HAP-1 (cell line): ENCODE measurements around the gene MCL1.
A peak's percentile ranks its signal among the peaks of the same experiment; 100 is the strongest.
"Not testable (repeated sequence)": the region's sequence is repeated elsewhere in the genome, so short reads cannot be mapped to it uniquely, and the experiment has no call there.

Experiments used
- DNase-seq, 2 experiments: peaks; one replicate each; pipeline ENCODE4 v3.0.0-alpha.2; 2016 to 2020; ENCODE audit warnings: low spot score in 2 of 2
- H3K27me3 ChIP-seq: fragments of 250-450 bp; sonication (Bioruptor Pico); 2 replicates; pipeline ENCODE4 v1.5.1; 2020; ENCODE audit warnings: low read depth, mild to moderate bottlenecking, moderate library complexity
- H3K36me3 ChIP-seq: fragments of 250-450 bp; sonication (Bioruptor Pico); replicated peaks from 2 replicates; pipeline ENCODE4 v1.5.1; 2020; ENCODE audit warnings: mild to moderate bottlenecking
- H3K4me1 ChIP-seq: fragments of 250-450 bp; sonication (Bioruptor Pico); 2 replicates; pipeline ENCODE4 v1.5.1; 2020; ENCODE audit warnings: mild to moderate bottlenecking
- H3K4me3 ChIP-seq: fragments of 250-450 bp; sonication (Bioruptor Pico); 2 replicates; pipeline ENCODE4 v1.5.1; 2020; ENCODE audit warnings: mild to moderate bottlenecking, moderate library complexity
- H3K9me3 ChIP-seq: fragments of 250-450 bp; sonication (Bioruptor Pico); 2 replicates; pipeline ENCODE4 v1.5.1; 2020; ENCODE audit warnings: mild to moderate bottlenecking, moderate library complexity
- in situ Hi-C: fragments of 300-500 bp; cut with MboI; formaldehyde crosslinking; loops from 3 replicates; pipeline ENCODE4 v1.14.3; 2020; ENCODE audit warnings: low sequenced_read_pairs, inconsistent platforms, mixed read lengths

The MCL1 gene

GRCh38 chr1:150581962-150582361 lies 2.6 kb upstream of the MCL1 start:
- H3K9me3 ChIP-seq, DNase-seq, H3K4me1 ChIP-seq, H3K27me3 ChIP-seq, H3K4me3 ChIP-seq, in situ Hi-C loops: not testable (repeated sequence)
- peaks cover 21% of the 10 kb centered on the region for H3K36me3 ChIP-seq

DNA sequence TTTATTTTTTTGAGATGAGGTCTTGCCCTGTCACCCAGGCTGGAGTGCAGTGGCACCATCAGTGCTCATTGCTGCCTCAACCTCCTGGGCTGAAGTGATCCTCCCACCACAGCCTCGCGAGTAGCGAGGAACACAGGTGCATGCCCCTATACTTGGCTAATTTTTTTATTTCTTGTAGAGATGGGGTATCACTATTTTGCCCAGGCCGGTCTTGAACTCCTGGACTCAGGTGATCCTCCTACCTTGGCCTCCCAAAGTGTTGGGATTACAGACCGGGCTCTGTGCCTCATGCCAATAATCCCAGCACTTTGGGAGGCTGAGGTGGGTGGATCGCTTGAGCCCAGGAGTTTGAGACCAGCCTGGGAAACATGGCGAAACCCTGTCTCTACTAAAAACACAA lies 2.0 kb upstream of the MCL1 start:
- H3K9me3 ChIP-seq, H3K27me3 ChIP-seq, DNase-seq, H3K4me3 ChIP-seq, in situ Hi-C loops: not testable (repeated sequence)
- Histone ChIP-seq H3K4me1 (peaks cover 12% of the 10 kb centered on the region), H3K36me3 (peaks cover 26% of the 10 kb centered on the region)

DNA sequence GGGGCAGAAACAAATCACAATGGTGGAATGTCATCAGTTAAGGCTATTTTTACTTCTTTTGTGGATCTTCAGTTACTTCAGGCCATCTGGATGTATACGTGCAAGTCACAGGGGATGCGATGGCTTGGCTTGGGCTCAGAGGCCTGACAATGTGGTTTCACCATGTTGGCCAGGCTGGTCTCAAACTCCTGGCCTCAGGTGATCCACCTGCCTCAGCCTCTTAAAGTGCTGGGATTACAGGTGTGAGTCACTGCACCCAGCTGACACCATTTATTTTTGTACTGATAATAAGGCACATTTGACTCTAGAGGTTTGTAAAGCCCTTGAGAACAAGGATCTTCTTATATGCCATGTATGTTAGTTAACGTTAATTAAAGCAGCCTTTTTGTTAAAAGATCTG lies 1.6 kb upstream of the MCL1 start:
- H3K4me3 ChIP-seq, H3K9me3 ChIP-seq, DNase-seq, H3K27me3 ChIP-seq, in situ Hi-C loops: not testable (repeated sequence)
- peaks cover 17% of the 10 kb centered on the region for H3K4me1 ChIP-seq
- peaks cover 31% of the 10 kb centered on the region for H3K36me3 ChIP-seq

DNA sequence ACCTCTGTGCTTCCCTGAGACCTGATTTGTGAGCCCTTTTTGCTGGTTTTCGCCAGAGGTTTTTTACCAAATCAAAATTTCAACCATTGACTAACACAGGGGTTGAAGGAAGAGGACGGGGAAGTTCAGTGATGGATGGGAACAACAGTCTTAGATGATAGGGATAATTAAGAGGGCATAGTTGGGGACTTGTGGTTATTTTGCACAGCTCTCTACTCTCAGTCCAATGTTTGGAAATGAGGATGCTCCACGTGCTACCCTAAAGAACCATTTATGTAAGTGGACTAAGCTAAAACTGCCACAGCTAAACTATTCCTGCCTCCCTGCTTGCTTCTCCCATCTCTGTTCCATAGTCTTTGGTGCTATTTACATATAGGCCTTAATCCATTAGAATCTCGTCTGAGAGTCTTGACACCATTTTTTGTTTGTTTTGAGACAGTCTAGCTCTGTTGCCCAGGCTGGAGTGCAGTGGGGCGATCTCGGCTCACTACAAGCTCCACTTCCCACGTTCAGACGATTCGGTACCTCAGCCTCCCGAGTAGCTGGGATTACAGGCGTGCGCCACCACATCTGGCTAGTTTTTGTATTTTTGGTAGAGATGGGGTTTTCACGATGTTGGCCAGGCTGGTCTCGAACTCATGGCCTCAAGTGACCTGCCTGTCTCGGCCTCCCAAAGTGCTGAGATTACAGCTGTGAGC lies 684 bp upstream of the MCL1 start:
- in situ Hi-C loops: no loop called here
- no peaks in the 10 kb centered on the region for H3K9me3 ChIP-seq
- H3K36me3 ChIP-seq: peaks cover 40% of the 10 kb centered on the region
- no peak for DNase-seq
- peaks cover 22% of the 10 kb centered on the region for H3K4me1 ChIP-seq
- no peaks in the 10 kb centered on the region for H3K27me3 ChIP-seq
- H3K4me3 ChIP-seq: peak overlapping the region; percentile 90

GRCh38 chr1:150578272-150579109 lies 919 bp downstream of the MCL1 start:
- Histone ChIP-seq H3K4me1 (peaks cover 22% of the 10 kb centered on the region), H3K36me3 (peaks cover 54% of the 10 kb centered on the region), H3K9me3 (no peaks in the 10 kb centered on the region), H3K4me3 (peak overlapping the region; percentile 90), H3K27me3 (no peaks in the 10 kb centered on the region)
- in situ Hi-C loops: no loop called here
- peak; percentile 60 to 62 for DNase-seq

DNA sequence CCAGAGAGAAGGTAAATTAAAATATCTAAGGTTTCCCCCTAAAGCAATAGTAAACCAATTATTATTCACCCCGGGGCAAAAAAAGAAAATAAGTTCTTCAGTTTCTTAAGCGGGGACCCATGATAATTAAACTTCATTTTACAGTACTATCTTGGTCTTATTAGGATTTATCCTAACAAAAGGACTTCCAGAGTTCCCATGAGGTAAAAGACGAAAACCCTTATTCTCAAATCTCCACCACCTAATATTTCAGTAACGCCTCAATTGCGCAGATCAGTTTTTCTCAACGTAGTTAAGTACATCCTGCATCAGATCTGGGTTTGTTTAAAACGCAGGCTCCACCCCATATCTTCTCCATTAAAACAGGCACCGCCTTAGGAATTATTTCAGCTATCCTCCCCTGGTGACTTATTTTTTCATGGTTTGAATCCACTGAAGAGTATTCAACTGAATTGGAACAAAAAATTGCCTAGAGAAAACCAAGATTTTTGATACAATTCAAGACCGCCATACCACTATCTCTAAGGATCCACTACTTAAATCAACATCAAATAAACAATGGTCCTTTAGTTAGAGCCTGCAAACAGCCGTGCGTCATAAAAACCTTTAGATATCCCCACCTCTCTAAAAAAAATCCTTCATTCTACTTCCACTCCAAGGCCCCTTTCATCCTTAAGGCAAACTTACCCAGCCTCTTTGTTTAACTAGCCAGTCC lies 1.7 kb downstream of the MCL1 start:
- Histone ChIP-seq H3K4me1 (peaks cover 22% of the 10 kb centered on the region), H3K4me3 (peak overlapping the region; percentile 90), H3K27me3 (no peaks in the 10 kb centered on the region), H3K36me3 (peaks cover 62% of the 10 kb centered on the region), H3K9me3 (no peaks in the 10 kb centered on the region)
- DNase-seq: peak in 1 of 2 experiments; percentile 30
- in situ Hi-C loops: no loop called here

DNA sequence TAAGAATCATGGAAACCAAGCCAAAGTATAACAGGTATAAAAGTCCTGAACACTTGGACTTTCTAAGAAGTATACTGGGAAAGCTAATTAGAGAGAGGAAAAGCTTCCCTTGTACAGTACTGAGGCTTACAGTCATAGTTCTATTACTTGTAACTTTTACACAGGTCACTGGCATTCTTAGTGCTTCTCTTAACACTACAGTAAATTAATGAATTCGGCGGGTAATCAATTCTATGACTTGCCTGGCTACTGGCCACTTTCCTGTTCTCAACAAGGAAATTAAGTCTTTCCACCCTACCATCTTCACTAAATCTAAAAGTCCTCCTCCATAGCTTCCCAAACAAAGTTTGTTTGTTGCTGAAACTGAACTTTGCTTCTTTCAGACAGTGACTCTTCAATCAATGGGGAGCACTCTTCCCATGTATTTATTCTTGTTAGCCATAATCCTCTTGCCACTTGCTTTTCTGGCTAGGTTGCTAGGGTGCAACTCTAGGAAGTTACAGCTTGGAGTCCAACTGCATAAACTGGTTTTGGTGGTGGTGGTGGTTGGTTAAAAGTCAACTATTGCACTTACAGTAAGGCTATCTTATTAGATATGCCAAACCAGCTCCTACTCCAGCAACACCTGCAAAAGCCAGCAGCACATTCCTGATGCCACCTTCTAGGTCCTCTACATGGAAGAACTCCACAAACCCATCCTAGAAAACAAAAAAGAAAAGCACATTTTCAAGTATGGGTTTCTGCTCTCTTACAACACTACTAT lies 2.4 kb downstream of the MCL1 start:
- Histone ChIP-seq H3K36me3 (peaks cover 65% of the 10 kb centered on the region), H3K27me3 (no peaks in the 10 kb centered on the region), H3K4me1 (peaks cover 22% of the 10 kb centered on the region), H3K4me3 (peak overlapping the region; percentile 90), H3K9me3 (no peaks in the 10 kb centered on the region)
- in situ Hi-C loops: no loop called here
- DNase-seq: no peak

- DNase-seq: no peak
- H3K9me3 ChIP-seq: no peaks in the 10 kb centered on the region
- peaks cover 22% of the 10 kb centered on the region for H3K4me1 ChIP-seq
- H3K36me3 ChIP-seq: peaks cover 66% of the 10 kb centered on the region
- peak overlapping the region; percentile 90 for H3K4me3 ChIP-seq
- no peaks in the 10 kb centered on the region for H3K27me3 ChIP-seq
- in situ Hi-C loops: no loop called here
These were observed 3.1 kb downstream of the MCL1 start for GRCh38 chr1:150576367-150576711.

DNA sequence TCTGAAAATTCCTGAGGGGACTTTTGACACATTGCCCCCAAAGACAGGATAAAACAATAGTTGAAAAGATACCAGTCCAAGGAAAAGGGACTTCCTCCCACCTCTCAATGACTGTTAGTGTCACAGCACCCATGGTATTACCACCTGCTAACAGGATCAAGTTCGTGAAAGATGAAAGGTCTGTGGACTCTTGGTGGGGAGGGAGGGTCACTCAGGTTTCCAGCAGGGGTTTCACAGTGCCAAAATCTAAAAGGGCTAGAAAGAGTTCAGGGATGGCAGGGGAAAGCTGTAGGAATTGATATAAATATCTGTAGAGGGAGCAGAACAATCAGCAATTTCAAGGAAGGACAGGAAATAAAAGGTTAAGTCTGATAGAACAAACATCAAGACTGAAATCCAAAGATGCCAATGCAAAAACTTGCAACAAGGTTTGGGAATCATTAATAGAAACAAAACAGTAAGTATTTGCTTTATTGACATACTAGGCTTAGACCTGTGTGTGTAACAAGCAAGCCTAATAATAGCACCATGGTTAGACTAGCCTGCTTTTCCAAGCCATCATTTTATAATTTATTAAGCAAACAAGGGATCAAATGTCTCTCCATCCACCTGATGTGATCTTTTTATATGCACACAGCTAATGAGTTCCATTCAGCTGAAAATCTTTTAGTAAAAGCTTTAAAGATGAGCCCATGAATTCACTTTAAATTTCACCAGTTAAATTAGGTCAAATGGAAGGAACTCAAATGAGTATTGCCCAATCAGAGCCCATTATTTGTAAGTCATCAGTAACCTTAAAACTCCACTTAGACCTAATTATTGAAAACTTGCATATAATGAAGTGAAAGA lies 3.7 kb downstream of the MCL1 start:
- no peaks in the 10 kb centered on the region for H3K27me3 ChIP-seq
- H3K4me3 ChIP-seq: peak overlapping the region; percentile 90; the same call in 1 of the 2 replicates
- H3K36me3 ChIP-seq: peaks cover 70% of the 10 kb centered on the region
- H3K9me3 ChIP-seq: no peaks in the 10 kb centered on the region
- in situ Hi-C loops: no loop called here
- H3K4me1 ChIP-seq: peaks cover 22% of the 10 kb centered on the region
- DNase-seq: no peak

DNA sequence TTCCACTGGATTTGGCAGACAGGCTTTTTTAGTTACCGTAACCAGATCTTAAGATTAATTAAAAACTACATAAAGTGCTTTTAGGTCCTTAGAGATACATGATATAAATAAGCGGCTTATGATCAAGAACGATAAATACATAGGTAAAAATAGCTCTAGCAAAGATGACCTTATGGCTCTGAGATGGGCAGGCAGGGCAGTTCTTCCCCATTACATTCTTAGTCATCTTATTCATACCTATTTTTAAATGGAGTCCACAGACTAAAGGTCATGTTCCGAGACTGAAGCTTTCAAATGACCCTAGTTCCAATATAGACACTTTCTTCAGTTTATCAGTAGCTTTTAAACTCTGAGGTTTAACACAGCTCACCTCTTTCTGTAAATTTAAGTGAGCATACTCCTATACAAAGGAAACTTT lies 4.3 kb downstream of the MCL1 start:
- Histone ChIP-seq H3K36me3 (peaks cover 70% of the 10 kb centered on the region), H3K4me1 (peaks cover 17% of the 10 kb centered on the region), H3K27me3 (no peaks in the 10 kb centered on the region), H3K9me3 (no peaks in the 10 kb centered on the region), H3K4me3 (no peak overlapping the region)
- in situ Hi-C loops: no loop called here
- DNase-seq: no peak

DNA sequence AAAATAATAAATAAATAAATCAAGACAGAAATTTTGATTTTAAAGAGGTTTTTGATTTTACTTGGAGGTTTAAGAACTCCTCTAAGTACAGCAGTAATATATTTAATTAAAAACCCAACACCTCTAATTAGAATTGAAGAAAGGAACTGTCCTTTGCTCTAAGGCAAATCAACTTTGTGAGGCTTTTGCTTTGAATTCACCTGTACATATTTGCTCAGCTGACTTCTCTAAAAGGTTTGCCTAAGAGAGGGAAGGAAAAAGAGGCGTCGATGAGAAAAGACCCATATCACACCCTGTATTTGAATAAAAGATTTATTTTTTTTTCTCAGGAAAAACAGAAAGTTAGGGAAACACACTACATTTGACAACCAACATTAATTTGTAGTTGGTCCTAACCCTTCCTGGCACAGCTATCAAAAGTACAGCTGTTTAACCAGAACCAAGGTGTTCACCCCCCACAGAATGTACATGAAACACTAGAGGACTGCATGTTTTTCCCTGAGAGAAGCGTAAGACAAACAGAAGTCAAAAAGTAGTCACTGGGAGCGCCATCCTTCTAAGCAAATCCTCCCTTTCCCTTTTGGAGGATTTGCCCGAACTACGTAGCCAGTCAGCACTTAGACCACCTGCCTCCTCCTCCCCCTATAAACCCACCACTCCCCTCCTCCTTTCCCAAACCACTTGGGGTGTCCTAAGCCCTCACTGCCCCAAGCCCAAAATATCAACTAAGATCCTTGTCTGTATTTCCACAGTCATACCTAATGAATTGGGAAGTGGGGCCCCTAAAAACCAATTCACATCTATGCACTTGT lies 4.9 kb downstream of the MCL1 start:
- Histone ChIP-seq H3K4me3 (no peak overlapping the region), H3K4me1 (peaks cover 14% of the 10 kb centered on the region), H3K36me3 (peaks cover 72% of the 10 kb centered on the region), H3K27me3 (no peaks in the 10 kb centered on the region), H3K9me3 (no peaks in the 10 kb centered on the region)
- DNase-seq: no peak
- in situ Hi-C loops: no loop called here

DNA sequence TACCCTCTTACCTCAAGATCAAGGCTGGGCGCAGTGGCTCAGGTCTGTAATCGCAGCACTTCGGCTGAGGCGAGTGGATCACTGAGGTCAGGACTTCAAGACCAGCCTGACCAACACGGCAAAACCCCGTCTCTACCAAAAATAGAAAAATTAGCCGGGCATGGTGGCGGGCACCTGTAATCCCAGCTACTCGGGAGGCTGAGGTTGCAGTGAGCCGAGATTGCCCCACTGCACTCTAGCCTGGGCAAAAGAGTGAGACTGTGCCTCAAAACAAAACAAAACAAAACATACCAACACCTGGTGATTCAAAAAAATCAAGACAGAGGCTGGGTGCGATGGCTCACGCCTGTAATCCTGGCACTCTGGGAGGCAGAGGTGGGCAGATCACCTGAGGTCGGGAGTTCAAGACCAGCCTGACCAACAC lies 5.8 kb downstream of the MCL1 start:
- peaks cover 65% of the 10 kb centered on the region for H3K36me3 ChIP-seq
- H3K4me3 ChIP-seq, H3K27me3 ChIP-seq, H3K9me3 ChIP-seq, in situ Hi-C loops, DNase-seq: not testable (repeated sequence)
- H3K4me1 ChIP-seq: peaks cover 16% of the 10 kb centered on the region
